Measurements from ENCODE around the gene BZW2.
A peak's percentile ranks its signal among the peaks of the same experiment; 100 is the strongest.

The BZW2 gene

GRCh38 chr7:16645593-16646471 lies at the start of gene BZW2, which contains the start of gene ANKMY2:
Gene BZW2, plus strand, starts transcription at chr7:16646181. Its CDS starts 19,263 bp downstream, at chr7:16665444.
Gene ANKMY2, minus strand, starts transcription at chr7:16645754. Its CDS starts 181 bp downstream, at chr7:16645573.
- peak; percentile 88 for DNase-seq (ENCODE audit: low read depth)

- DNase-seq (ENCODE audit: low read depth), result no peak
Measured at GRCh38 chr7:16598015-16598414, 48.0 kb upstream of the BZW2 start.

GRCh38 chr7:16599860-16600259 lies 46.1 kb upstream of the BZW2 start:
- DNase-seq (ENCODE audit: low read depth), result no peak

- DNase-seq (ENCODE audit: low read depth), result no peak
Measured at GRCh38 chr7:16603633-16604032, 42.3 kb upstream of the BZW2 start.

GRCh38 chr7:16604054-16604453 lies 41.9 kb upstream of the BZW2 start:
- no peak for DNase-seq (ENCODE audit: low read depth)

GRCh38 chr7:16606704-16607103 lies 39.3 kb upstream of the BZW2 start:
- DNase-seq (ENCODE audit: low read depth), result no peak

- DNase-seq (ENCODE audit: low read depth), result no peak
Measured at GRCh38 chr7:16609842-16610450, 36.0 kb upstream of the BZW2 start.

- no peak for DNase-seq (ENCODE audit: low read depth)
Measured at GRCh38 chr7:16611711-16612110, 34.3 kb upstream of the BZW2 start.

- no peak for DNase-seq (ENCODE audit: low read depth)
Measured at GRCh38 chr7:16615228-16615627, 30.8 kb upstream of the BZW2 start.

- DNase-seq (ENCODE audit: low read depth), result no peak
Measured at GRCh38 chr7:16616122-16616521, 29.9 kb upstream of the BZW2 start.

- DNase-seq (ENCODE audit: low read depth), result no peak
Measured at GRCh38 chr7:16616542-16616941, 29.4 kb upstream of the BZW2 start.

- no peak for DNase-seq (ENCODE audit: low read depth)
Measured at GRCh38 chr7:16619979-16620408, 26.0 kb upstream of the BZW2 start.

- no peak for DNase-seq (ENCODE audit: low read depth)
Measured at GRCh38 chr7:16626388-16626787, 19.6 kb upstream of the BZW2 start.

GRCh38 chr7:16627236-16627635 lies 18.7 kb upstream of the BZW2 start:
- no peak for DNase-seq (ENCODE audit: low read depth)

- DNase-seq (ENCODE audit: low read depth), result no peak
Measured at GRCh38 chr7:16630654-16631053, 15.3 kb upstream of the BZW2 start.

GRCh38 chr7:16634271-16634738 lies 11.7 kb upstream of the BZW2 start:
- no peak for DNase-seq (ENCODE audit: low read depth)

GRCh38 chr7:16636555-16637101 lies 9.4 kb upstream of the BZW2 start:
- DNase-seq (ENCODE audit: low read depth), result no peak

- DNase-seq (ENCODE audit: low read depth), result no peak
Measured at GRCh38 chr7:16637379-16637778, 8.6 kb upstream of the BZW2 start.

- no peak for DNase-seq (ENCODE audit: low read depth)
Measured at GRCh38 chr7:16638282-16639280, 7.4 kb upstream of the BZW2 start.

GRCh38 chr7:16644157-16644556 lies 1.8 kb upstream of the BZW2 start:
- DNase-seq (ENCODE audit: low read depth), result no peak

All from activated T-helper 1 cell treated with Interleukin-2 at 50 U/mL for 16 hours (primary cell).